Measurements from ENCODE around the gene ADAMTSL5.

DNA sequence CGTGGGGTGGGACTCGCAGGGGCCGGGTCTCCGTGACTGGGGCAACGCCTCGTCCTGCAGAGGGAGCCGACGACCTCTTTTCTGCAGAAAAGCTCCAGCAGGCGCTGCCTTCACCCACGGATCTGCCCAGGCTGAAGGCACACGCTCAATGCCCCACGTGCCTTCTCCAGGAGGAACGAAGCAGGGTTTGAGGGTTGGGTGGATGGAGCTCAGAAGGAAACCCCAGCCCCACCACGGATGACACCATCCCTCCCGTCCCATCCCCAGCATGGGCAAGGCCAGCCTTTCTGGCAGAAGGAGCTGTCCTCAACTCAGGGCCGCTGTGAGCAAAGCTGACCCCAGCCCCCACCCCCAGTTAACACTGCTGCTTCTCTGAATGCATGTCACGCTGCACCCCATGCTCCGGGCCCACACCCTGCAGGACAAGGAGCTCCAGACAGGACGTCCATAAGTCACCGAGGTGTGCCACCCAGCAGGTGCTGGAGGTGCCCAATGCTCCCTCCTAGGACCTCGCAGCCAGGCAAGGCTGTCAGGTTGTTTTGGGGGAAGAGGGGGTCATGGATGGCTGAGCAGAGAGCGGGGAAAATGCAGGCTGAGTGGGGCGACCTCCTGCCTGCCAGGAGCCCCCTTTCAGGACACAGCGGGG lies 41.2 kb downstream of the ADAMTSL5 start:
- TF ChIP-seq, protein P1, sequence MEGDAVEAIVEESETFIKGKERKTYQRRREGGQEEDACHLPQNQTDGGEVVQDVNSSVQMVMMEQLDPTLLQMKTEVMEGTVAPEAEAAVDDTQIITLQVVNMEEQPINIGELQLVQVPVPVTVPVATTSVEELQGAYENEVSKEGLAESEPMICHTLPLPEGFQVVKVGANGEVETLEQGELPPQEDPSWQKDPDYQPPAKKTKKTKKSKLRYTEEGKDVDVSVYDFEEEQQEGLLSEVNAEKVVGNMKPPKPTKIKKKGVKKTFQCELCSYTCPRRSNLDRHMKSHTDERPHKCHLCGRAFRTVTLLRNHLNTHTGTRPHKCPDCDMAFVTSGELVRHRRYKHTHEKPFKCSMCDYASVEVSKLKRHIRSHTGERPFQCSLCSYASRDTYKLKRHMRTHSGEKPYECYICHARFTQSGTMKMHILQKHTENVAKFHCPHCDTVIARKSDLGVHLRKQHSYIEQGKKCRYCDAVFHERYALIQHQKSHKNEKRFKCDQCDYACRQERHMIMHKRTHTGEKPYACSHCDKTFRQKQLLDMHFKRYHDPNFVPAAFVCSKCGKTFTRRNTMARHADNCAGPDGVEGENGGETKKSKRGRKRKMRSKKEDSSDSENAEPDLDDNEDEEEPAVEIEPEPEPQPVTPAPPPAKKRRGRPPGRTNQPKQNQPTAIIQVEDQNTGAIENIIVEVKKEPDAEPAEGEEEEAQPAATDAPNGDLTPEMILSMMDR (IDR thresholded peaks at IDR 0.05 in 8 of 11, conservative IDR thresholded peaks at IDR 0.05 in 3 of 11) = no peak
- no peak for TF ChIP-seq POLR2A (IDR thresholded peaks at IDR 0.05)
- TF ChIP-seq POLR2AphosphoS5 (IDR thresholded peaks at IDR 0.05) = peak in 1 of 3 donors; percentile 4

All from spleen (tissue), 7 donors.